HG03060 (cell line): ENCODE measurements around the gene ASB6.

Experiments
- ATAC-seq: cut with Tn5 transposase; IDR thresholded peaks from one replicate; pipeline ENCODE4 v1.9.1; 2021; ENCODE audit warnings: low read depth, moderate number of reproducible peaks; ENCODE audit not compliant: unreplicated experiment

The ASB6 gene

DNA sequence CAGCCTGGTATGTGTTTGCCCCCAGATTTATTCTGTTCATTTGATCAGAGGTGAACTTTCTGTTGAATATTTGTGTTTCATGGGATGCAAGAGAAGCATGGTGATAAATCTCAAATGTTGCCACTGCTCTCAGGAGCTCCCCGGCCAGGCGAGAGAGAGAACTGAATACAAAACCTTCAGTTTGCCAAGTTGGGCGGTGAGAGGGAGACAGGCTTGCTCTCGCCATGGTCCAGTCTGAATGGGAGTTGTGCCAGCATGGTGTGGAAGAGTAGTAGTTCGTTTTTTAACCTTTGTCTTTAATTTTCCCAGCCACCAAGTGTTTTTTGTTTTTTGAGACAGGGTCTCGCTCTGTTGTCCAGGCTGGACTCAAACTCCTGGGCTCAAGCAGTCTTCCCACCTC lies 13.2 kb downstream of the ASB6 start:
- no peak for ATAC-seq

DNA sequence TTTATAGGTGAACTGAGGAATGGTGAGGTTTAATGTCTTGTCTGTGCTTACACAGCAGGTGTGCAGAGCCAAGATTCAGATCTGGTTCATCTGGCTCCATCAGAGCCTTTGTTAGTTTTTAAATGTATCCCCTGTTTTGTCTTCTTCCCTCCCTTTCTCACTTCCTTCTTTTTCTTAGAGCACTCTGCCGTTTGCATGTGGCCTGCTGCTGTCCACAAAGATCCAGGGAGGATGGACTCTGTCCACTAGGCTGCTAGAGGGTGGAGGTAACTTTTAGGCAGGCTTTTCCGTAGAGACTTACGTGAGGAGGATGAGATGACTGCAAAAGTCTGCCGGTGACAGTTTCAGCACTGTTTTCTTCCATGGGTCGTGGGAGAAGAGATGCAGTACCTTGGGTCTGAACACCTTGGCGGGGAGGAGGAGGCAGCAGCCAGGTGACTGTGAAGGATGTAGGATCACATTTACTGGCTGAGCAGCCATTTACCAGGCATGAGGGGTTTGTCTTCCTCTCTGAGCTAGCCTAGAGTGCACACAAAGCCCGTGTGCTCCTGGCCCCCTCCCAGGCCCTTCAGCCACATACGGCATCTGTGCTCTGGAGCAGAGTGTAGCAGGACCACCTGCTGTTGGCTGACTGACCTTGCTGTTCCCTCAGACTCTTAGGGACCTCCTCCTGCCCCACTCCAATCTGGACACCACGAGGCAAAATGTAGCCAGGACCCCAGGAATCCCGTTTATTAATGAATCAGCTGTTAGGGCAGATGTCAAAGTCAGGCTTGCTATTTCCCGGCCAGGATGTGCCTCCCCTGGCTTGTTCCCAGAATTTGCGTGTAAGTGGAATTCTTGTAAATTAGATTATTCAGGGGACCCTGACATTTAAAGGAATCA lies 14.2 kb downstream of the ASB6 start:
- ATAC-seq = no peak

- peak; percentile 21 for ATAC-seq
Measured at GRCh38 chr9:129626625-129627284, 15.2 kb downstream of the ASB6 start.

- peak; percentile 37 for ATAC-seq
Measured at GRCh38 chr9:129626079-129626624, 15.8 kb downstream of the ASB6 start, which contains the start of gene NTMT1. Gene NTMT1, plus strand, starts transcription at chr9:129626163. Its CDS starts 6,541 bp downstream, at chr9:129632704.

- no peak for ATAC-seq
Measured at GRCh38 chr9:129624947-129625346, 17.0 kb downstream of the ASB6 start.

DNA sequence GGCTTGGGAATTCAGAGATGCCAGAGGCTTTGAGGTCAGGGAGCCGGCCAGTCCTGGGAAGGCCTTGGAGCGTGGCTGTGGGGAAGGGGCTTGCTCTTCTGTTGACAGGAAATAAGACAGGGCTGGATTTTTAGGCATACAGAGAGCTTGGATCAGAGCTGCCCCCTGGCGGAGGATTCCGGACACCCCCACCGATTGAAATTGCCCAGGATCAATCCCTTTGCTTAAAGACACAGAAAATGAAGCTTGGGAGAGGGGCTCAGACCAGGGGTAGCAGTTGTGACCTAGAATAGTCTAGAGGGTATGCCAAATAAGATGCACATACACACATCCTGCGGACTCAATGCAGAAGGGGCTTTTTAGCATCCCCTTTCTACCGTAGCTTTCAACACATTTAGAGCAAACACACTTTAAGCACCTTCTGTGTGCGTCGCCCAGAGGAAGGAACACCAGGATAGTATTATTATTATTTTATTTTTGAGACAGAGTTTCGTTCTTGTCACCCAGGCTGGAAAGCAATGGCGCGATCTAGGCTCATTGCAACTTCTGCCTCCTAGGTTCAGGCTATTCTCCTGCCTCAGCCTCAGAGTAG lies 17.7 kb downstream of the ASB6 start:
- ATAC-seq = no peak

DNA sequence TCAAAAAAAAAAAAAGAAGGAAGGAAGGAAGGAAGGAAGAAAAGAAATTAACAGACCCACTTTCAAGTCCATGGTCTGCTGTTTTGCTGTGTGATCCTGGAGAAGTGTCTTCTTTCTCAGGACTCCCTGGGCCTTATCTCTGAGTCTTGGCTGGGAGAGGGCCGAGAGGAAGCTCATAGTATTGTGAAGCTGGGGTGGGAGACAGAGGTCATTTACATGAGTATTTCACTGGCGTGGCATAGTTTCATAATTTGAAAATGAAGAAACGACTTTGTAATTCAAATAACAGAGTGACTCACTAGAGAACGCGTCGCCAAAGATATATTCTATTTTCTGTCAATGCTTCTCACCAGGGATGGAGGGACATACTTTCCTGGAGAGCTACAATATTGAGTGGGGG lies 18.6 kb downstream of the ASB6 start:
- ATAC-seq = no peak

- ATAC-seq = no peak
Measured at GRCh38 chr9:129620669-129621295, 21.2 kb downstream of the ASB6 start, which contains the start of gene C9orf50. Gene C9orf50, minus strand, starts transcription at chr9:129621101. Its CDS starts 527 bp downstream, at chr9:129620574.

DNA sequence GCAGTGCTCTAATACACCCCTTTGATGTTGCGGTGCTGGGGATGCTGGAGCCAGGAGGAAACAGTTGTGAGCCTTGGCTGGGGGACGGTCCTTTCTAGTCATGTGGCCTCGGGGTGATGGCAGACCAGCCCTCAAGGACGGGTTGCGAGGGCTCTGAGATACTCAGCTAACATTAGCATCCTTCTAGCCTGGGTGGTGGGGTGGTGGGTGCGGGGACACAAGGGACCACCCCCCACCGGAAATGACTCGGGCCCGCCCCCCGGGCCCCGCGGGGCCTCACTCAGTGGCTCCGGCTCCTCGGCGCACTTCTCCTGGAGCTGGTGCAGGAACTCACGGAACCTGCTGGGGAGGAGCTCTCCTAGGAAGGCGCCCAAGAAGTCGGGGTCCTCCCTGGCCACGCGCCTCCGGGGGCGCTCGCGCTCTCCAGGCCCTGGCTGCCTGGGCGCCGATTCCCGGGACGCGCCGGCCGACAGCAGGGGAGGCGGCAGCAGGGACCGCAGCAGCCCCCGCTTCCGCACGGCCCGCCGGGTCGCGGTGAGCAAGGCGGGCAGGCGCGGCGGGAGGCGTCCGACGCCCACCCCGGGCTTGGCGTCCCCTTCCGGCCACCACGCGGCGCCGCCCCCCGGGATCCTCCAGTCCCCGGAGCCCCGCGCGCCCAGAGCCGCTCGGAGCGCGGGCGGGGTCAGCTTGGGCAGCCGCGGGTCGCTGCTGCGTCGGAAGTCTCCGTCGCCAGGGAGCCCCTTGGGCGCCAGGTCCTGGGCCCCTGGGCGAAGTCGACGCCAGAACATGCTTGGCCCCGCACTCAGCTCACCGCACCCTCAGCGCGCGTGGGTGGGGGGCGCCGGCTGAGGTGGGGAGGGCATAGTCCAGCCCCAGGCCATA lies 21.9 kb downstream of the ASB6 start:
- ATAC-seq = no peak

GRCh38 chr9:129617167-129617566 lies 24.8 kb downstream of the ASB6 start:
- no peak for ATAC-seq

DNA sequence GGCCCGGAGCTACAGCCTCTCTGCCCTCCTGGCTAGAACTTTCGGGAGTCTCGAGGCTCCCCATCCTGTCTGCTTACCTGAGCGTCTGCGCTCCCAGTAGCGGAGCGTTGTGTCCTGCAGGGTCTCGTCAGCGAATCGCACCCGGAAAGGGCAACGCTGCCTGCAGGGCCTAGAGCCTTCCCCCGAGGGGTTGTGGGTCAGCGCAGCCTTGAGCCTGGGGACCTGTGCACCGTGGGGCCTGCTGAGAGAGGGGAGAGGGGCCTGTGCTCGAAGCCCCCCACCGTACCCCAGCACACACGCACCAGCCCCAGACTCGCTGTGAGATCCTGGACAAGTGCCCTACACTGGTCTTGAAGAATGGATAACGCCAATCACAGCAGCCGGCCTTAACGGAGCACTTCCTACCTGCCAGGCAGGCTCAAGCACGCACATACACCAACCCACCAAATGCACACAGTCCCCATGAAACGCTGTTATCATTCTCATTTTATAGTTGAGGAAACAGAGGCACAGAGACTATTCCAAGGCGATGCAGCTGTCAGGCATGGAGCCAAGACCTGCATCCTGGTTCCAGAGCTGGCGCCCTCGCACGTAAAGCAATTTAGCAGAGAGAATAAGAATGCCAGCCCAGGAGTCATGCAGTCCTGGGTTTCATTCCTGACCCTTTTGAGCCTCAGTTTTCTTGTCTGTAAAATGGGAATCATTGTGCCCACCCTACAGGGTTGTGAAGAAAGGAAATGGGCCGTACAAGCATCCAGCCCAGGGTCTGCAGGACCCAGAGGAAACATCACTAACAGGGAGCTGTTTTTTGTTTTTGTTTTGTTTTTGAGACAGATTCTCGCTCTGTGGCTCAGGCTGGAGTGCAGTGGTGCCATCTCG lies 26.3 kb downstream of the ASB6 start:
- ATAC-seq = no peak

DNA sequence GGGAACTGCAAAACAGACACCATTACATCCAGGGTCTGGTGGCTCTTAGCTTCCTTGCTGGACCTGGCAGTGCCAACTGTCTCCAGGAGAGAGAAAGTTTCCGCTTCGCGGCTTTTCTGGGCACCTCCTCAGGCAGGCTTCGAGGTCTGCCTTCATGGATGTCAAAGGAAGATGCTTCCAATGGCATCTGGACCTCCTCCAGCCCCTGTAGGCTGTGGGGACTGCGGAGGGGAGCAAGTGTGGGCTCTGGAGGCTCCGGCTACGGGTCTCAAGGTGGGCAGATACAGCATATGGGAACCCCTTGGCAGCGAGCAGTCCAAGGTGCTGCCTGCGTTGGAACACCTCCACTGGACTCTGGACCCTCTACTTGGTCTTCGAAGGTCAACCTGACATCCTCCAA lies 27.0 kb downstream of the ASB6 start:
- no peak for ATAC-seq

GRCh38 chr9:129613520-129614175 lies 28.3 kb downstream of the ASB6 start:
- no peak for ATAC-seq

DNA sequence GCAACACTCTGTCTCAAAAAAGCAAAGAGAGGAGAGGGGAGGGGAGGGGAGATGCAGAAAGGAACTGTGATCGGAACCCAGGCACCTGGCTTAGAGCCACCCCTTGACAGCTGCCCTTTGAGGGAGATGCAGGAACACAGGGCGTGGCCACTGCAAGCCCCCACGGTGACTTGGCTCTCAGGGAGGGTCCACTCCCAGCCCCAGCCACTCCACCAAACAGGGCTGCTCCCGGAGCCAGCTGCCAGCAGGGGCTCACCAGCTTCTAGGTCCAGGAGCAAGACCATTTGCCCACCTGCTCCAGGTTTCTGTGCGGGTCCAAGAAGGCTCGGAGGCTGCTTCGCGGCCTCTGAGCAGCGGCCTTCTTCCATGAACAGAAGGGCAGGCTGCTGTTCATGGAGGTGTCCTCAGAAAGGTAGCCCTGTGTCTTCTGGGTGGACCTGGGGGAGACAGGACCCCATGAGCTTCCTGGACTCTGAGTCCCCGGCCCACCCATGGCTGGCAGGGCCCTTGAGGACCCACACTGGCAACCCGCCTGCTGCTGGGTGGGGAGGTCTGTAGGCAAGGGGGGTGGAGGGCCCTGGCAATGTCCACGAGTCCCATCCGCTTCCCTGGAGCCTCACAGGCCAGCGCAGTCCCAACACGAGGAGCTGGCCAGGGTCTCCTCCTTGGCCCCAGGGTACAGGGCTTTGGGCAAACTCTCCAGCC lies 29.0 kb downstream of the ASB6 start:
- ATAC-seq = no peak

- ATAC-seq = no peak
Measured at GRCh38 chr9:129612123-129612522, 29.8 kb downstream of the ASB6 start.

DNA sequence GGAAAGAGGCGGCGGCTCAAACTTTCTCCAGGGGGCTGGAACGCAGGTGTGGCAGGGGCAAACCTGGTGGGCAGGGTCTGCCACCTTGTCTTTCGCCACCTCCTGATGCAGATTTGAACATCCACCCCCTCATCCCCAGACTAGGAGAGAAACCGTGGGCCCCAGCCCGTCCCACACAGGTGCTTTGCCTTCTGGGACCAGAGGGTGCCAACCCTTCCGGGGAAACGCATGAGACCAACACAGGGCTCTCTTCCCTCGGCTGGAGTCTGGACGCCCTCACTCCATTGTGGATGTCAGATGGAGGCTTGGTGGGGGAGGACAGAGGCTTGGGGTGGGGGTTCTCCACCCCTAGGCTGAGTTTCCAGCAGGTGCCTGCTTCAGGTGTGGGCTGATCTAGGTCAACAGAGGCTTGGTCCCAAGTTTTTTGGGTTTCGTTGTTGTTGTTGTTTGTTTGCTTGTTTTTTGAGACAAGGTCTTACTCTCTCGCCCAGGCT lies 30.6 kb downstream of the ASB6 start:
- no peak for ATAC-seq
